Thyroid gland (tissue), 4 donors: ENCODE measurements around the gene GABARAPL2. TPM values are rescaled to one million over a fixed set of nuclear protein-coding genes. Genes with fewer than 3 reads are reported as not detected.

Experiments
- DNase-seq, 2 donors: peaks; one replicate each; pipeline ENCODE4 v3.0.0-alpha.2; 2019
- H3K27ac ChIP-seq, 3 donors: fragments of 200-600 bp; sonication (generic); 1 replicate in 2 of 3; 2 replicates in 1 of 3; pipeline ENCODE4 v1.5.1; 2016 to 2019; ENCODE audit warnings: mild to moderate bottlenecking in 1 of 3, moderate library complexity in 1 of 3
- H3K27me3 ChIP-seq: fragments of 200-600 bp; sonication (generic); one replicate; pipeline ENCODE4 v1.5.1; 2019
- H3K36me3 ChIP-seq, 2 donors: fragments of 200-600 bp; sonication (generic); one replicate each; pipeline ENCODE4 v1.5.1; 2016 to 2019
- H3K4me1 ChIP-seq, 2 donors: fragments of 200-600 bp; sonication (generic); one replicate each; pipeline ENCODE4 v1.5.1; 2017 to 2019
- H3K4me3 ChIP-seq, 3 donors: fragments of 200-600 bp; sonication (generic); replicated peaks in 1 of 3; 1 replicate in 2 of 3; 2 replicates in 1 of 3; pipeline ENCODE4 v1.5.1; 2016; ENCODE audit warnings: mild to moderate bottlenecking in 1 of 3
- H3K9me3 ChIP-seq: fragments of 200-600 bp; sonication (generic); one replicate; pipeline ENCODE4 v1.5.1; 2017
- CTCF ChIP-seq, 6 experiments: fragments of 200-600 bp in 3 of 6; fragments of 450-650 bp in 3 of 6; sonication (generic) in 3 of 6; IDR thresholded peaks; one replicate each; pipeline ENCODE4 v1.5.1; 2016 to 2019; ENCODE audit warnings: antibody characterized with exemption in 6 of 6, mild to moderate bottlenecking in 2 of 6, inconsistent platforms in 1 of 6, moderate library complexity in 1 of 6
- POLR2A ChIP-seq, 2 donors: fragments of 450-650 bp; IDR thresholded peaks; one replicate each; pipeline ENCODE4 v1.6.1; 2017; ENCODE audit warnings: antibody characterized with exemption in 2 of 2, mild to moderate bottlenecking in 2 of 2, moderate library complexity in 1 of 2
- WGBS, 2 donors: methylation state at CpG; one replicate each; pipeline ENCODE4 v1.1.5; 2017; 5-methylcytosine and 5-hydroxymethylcytosine counted together
- intact Hi-C: fragments of 100-400 bp; cut with DNase I; formaldehyde crosslinking; loops from one replicate; pipeline ENCODE4 v1.15.1; 2023
- total RNA-seq, 4 donors: library from RNA; depleted of rRNA; stranded (reverse); fragments of >200 nt; gene quantifications; one replicate each; pipeline ENCODE4 v1.2.3, GENCODE V29; 2016

The GABARAPL2 gene
- total RNA-seq, 4 donors from 2014 or later = 75.3 to 223 (median 122) TPM

- 76% methylated on average over 3 of the region's 3 CpGs for WGBS, 2 donors
- H3K9me3 ChIP-seq = no peaks in the 10 kb centered on the region
- no peak overlapping the region for H3K4me3 ChIP-seq
- DNase-seq = no peak
- H3K27me3 ChIP-seq = no peaks in the 10 kb centered on the region
- intact Hi-C loops = no loop called here
- H3K4me1 ChIP-seq = no peaks in the 10 kb centered on the region
- TF ChIP-seq CTCF (IDR thresholded peaks at IDR 0.05) (no peak), POLR2A (IDR thresholded peaks at IDR 0.05) (no peak)
- peaks cover 55 to 61% of the 10 kb centered on the region in 2 donors for H3K36me3 ChIP-seq
- no peak overlapping the region for H3K27ac ChIP-seq
Observed at GRCh38 chr16:75575958-75576357, 9.8 kb downstream of the GABARAPL2 start.

DNA sequence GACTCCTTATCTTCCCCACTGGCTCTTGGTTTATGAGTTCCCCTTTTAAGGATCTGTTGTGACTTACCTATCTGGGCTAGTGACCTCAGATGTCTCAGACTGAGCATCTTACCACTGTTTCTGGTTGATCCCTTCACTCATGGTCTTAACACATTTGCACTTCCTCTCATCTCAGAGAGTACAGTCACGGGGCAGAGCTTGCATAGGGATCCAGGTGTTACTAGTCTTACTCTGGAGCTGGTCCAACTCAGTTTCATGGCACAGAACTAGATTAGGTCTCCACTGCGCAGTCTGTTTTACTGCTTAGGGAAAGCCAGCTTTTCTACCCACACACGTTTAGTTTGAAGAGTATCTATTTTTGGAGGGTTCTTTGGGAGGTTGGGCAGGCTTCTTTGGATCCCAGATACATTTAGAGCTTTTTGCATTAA lies 10.2 kb downstream of the GABARAPL2 start:
- TF ChIP-seq CTCF (IDR thresholded peaks at IDR 0.05) (no peak), POLR2A (IDR thresholded peaks at IDR 0.05) (no peak)
- Histone ChIP-seq H3K27me3 (no peaks in the 10 kb centered on the region), H3K27ac (no peak overlapping the region), H3K9me3 (no peaks in the 10 kb centered on the region), H3K4me1 (no peaks in the 10 kb centered on the region), H3K4me3 (no peak overlapping the region), H3K36me3 (peaks cover 55 to 57% of the 10 kb centered on the region in 2 donors)
- WGBS, 2 donors = 71 to 77% methylated on average over 3 of the region's 3 CpGs
- intact Hi-C loops = no loop called here
- no peak for DNase-seq

GRCh38 chr16:75578212-75578611 lies 12.0 kb downstream of the GABARAPL2 start:
- H3K36me3 ChIP-seq = peaks cover 41 to 46% of the 10 kb centered on the region in 2 donors
- no peak for DNase-seq
- H3K9me3 ChIP-seq = no peaks in the 10 kb centered on the region
- no peak overlapping the region for H3K4me3 ChIP-seq
- no peaks in the 10 kb centered on the region for H3K4me1 ChIP-seq
- TF ChIP-seq CTCF (IDR thresholded peaks at IDR 0.05) = no peak
- no peak for TF ChIP-seq POLR2A (IDR thresholded peaks at IDR 0.05)
- WGBS, 2 donors = 94 to 99% methylated on average over 7 of the region's 7 CpGs
- no peaks in the 10 kb centered on the region for H3K27me3 ChIP-seq
- intact Hi-C loops = no loop called here
- no peak overlapping the region for H3K27ac ChIP-seq

DNA sequence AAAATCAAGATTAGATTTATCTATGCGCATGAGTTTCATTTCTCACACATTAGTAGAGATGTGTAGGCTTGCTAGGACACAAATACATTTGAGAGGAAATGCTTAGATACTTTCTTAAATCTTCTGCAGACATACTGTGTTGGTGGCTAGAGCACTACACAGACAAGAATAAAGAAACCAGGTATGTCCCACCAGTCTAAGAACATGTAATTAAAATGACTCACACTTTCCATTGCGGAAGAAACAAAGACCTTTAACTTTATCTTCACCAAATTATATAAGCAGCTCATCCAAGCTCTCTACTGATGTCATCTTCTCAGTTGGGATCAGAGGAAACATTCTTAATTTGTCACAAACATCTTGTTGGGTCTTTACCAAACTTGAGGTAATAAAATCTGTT lies 12.5 kb downstream of the GABARAPL2 start:
- H3K9me3 ChIP-seq = no peaks in the 10 kb centered on the region
- no peak overlapping the region for H3K4me3 ChIP-seq
- 97 to 99% methylated on average over 2 of the region's 2 CpGs for WGBS, 2 donors
- intact Hi-C loops = no loop called here
- H3K4me1 ChIP-seq = no peaks in the 10 kb centered on the region
- DNase-seq = no peak
- H3K36me3 ChIP-seq = peaks cover 41 to 43% of the 10 kb centered on the region in 2 donors
- TF ChIP-seq POLR2A (IDR thresholded peaks at IDR 0.05) (no peak), CTCF (IDR thresholded peaks at IDR 0.05) (no peak)
- H3K27ac ChIP-seq = no peak overlapping the region
- H3K27me3 ChIP-seq = no peaks in the 10 kb centered on the region

GRCh38 chr16:75579281-75579834 lies 13.2 kb downstream of the GABARAPL2 start:
- H3K4me3 ChIP-seq = no peak overlapping the region
- no peaks in the 10 kb centered on the region for H3K27me3 ChIP-seq
- TF ChIP-seq CTCF (IDR thresholded peaks at IDR 0.05) = no peak
- TF ChIP-seq POLR2A (IDR thresholded peaks at IDR 0.05) = no peak
- H3K36me3 ChIP-seq = peaks cover 37 to 41% of the 10 kb centered on the region in 2 donors
- no peaks in the 10 kb centered on the region for H3K9me3 ChIP-seq
- intact Hi-C loops = no loop called here
- no peak overlapping the region for H3K27ac ChIP-seq
- 89 to 92% methylated on average over 7 of the region's 7 CpGs for WGBS, 2 donors
- no peaks in the 10 kb centered on the region for H3K4me1 ChIP-seq
- DNase-seq = no peak
